ENCODE measurements around the gene CNTN1.

Gene CNTN1

DNA sequence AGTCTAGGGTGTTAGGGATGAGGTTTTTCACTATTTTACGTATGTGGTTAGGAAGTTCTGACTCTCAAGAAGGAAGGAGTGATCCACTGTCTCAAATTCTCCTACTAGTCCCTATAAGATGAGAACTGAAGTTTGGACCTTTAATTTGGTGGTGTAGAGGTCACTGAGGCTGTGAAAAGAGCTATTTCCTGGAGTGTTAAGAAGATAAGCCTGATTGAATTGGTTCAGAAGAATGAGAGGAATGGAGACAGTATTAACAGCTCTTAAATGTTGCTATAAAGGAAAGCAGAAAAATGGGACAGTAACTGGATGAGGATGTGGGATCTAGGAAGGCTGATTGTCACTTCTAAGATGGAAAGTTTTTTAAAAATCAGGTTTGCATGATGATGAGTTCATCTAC is 57.6 kb downstream of the CNTN1 start:
- no peak for TF ChIP-seq SIN3A (IDR thresholded peaks at IDR 0.05; ENCODE audit: borderline replicate concordance, insufficient read depth, low read length)
- TF ChIP-seq FOXP2 (optimal IDR thresholded peaks at IDR 0.05; ENCODE audit: borderline replicate concordance, extremely low read depth, extremely low read length, insufficient read depth): no peak

DNA sequence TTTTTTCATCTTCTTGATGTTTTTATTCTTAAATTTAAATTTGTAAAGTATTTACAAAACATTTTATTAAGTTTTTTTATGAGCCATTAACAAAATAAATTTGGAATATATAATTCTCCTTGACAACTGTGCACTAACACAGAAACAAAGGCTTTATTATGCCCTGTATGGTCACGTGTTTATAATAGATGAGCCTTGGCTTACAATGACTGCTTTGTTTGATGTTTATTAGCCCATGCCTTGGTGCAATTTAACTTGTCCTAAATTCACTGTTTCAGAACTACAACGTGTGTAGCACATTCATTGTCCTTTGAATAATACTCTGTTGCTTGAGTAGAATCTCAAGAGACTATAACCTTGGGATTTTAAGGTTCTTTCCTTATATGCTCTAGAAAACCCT is 59.8 kb downstream of the CNTN1 start:
- TF ChIP-seq SIN3A (IDR thresholded peaks at IDR 0.05; ENCODE audit: borderline replicate concordance, insufficient read depth, low read length) (no peak), FOXP2 (optimal IDR thresholded peaks at IDR 0.05; ENCODE audit: borderline replicate concordance, extremely low read depth, extremely low read length, insufficient read depth) (no peak), POLR2AphosphoS5 (IDR thresholded peaks at IDR 0.05; ENCODE audit: low read depth, low read length) (no peak), TAF1 (IDR thresholded peaks at IDR 0.05; ENCODE audit: borderline replicate concordance, insufficient read depth, low read length) (no peak)
- TF ChIP-seq, protein P1, sequence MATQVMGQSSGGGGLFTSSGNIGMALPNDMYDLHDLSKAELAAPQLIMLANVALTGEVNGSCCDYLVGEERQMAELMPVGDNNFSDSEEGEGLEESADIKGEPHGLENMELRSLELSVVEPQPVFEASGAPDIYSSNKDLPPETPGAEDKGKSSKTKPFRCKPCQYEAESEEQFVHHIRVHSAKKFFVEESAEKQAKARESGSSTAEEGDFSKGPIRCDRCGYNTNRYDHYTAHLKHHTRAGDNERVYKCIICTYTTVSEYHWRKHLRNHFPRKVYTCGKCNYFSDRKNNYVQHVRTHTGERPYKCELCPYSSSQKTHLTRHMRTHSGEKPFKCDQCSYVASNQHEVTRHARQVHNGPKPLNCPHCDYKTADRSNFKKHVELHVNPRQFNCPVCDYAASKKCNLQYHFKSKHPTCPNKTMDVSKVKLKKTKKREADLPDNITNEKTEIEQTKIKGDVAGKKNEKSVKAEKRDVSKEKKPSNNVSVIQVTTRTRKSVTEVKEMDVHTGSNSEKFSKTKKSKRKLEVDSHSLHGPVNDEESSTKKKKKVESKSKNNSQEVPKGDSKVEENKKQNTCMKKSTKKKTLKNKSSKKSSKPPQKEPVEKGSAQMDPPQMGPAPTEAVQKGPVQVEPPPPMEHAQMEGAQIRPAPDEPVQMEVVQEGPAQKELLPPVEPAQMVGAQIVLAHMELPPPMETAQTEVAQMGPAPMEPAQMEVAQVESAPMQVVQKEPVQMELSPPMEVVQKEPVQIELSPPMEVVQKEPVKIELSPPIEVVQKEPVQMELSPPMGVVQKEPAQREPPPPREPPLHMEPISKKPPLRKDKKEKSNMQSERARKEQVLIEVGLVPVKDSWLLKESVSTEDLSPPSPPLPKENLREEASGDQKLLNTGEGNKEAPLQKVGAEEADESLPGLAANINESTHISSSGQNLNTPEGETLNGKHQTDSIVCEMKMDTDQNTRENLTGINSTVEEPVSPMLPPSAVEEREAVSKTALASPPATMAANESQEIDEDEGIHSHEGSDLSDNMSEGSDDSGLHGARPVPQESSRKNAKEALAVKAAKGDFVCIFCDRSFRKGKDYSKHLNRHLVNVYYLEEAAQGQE (IDR thresholded peaks at IDR 0.05; ENCODE audit: insufficient read depth in 1 of 2, low read depth in 2 of 2, low read length in 2 of 2): no peak

DNA sequence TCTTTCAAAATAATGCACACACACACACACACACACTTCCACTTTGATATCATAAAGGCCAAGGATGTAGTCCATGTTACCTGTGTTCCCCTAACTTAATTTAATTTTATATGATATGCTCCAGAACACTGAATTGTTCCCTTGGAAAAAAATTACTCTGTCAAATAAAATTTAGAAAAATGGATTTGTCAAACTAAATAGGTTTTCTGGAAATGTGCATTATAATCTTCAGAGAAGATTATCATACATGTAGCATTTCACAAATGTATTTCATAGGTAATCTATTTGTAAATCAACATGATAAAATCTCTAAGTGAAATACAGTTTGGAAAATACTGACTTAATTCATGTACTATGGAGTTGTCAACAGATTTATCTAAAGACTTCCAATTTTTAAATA is 68.6 kb downstream of the CNTN1 start:
- TF ChIP-seq TAF1 (IDR thresholded peaks at IDR 0.05; ENCODE audit: borderline replicate concordance, insufficient read depth, low read length): no peak
- TF ChIP-seq SIN3A (IDR thresholded peaks at IDR 0.05; ENCODE audit: borderline replicate concordance, insufficient read depth, low read length): no peak
- TF ChIP-seq POLR2AphosphoS5 (IDR thresholded peaks at IDR 0.05; ENCODE audit: low read depth, low read length): no peak
- no peak for TF ChIP-seq FOXP2 (optimal IDR thresholded peaks at IDR 0.05; ENCODE audit: borderline replicate concordance, extremely low read depth, extremely low read length, insufficient read depth)
- TF ChIP-seq, protein P1 (IDR thresholded peaks at IDR 0.05; ENCODE audit: insufficient read depth in 1 of 2, low read depth in 2 of 2, low read length in 2 of 2): no peak

DNA sequence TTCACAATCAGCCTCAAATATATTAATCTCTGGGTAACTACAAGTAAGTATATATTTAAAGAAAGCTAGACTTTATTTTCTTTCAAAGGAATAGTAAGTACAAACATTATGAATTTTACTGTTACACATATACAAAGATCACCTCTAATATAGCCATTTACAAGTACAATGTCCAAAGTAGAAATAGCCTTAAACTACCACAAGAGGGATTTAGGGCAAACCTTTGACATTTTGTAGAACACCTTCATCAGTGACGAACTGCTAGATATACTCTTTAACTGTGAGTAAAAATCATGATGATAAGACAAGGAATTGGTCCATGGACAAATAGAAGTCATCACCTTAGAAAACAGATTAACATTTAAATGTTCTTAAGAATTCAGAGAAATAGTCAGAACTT is 69.8 kb downstream of the CNTN1 start:
- TF ChIP-seq, protein P1 (IDR thresholded peaks at IDR 0.05; ENCODE audit: insufficient read depth in 1 of 2, low read depth in 2 of 2, low read length in 2 of 2): no peak
- TF ChIP-seq POLR2AphosphoS5 (IDR thresholded peaks at IDR 0.05; ENCODE audit: low read depth, low read length) (no peak), SIN3A (IDR thresholded peaks at IDR 0.05; ENCODE audit: borderline replicate concordance, insufficient read depth, low read length) (no peak)

DNA sequence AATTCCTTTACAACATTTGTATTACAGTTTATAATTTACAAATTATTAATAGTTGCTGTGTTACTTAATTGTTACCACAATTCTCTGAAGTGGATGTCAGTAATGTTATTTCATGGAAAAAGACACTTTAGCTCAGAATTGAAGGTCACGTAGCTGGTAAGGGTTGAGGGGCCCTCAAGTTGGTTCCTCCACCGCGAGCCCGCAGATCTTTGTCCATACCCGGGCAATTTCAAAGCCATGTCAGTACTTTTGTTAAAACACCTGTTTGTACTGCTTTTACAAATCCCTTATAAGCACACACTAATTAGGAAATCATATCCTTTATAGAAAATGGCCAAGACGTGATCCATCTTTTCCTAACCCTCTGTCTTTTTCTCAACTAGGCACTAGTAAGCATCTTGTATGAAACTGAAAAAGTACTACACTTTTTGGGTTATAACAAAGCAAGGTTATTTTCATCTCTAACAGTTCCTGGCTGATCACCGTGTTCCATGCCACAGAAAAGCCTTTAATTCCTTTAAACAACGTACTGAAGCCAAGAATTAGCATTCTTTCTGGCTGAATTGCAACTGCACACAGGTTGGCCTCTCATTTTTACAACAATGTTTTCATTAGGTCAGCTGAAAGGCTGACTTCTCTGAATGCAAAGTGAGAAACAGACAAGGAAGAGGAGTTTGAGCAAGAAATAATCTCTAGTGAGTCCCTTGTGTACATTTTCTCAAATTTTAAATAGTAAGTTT is 76.1 kb downstream of the CNTN1 start:
- TF ChIP-seq FOXP2 (optimal IDR thresholded peaks at IDR 0.05; ENCODE audit: borderline replicate concordance, extremely low read depth, extremely low read length, insufficient read depth) (no peak), TAF1 (IDR thresholded peaks at IDR 0.05; ENCODE audit: borderline replicate concordance, insufficient read depth, low read length) (no peak), POLR2AphosphoS5 (IDR thresholded peaks at IDR 0.05; ENCODE audit: low read depth, low read length) (no peak), SIN3A (IDR thresholded peaks at IDR 0.05; ENCODE audit: borderline replicate concordance, insufficient read depth, low read length) (no peak)
- TF ChIP-seq, protein P1 (IDR thresholded peaks at IDR 0.05; ENCODE audit: insufficient read depth in 1 of 2, low read depth in 2 of 2, low read length in 2 of 2): no peak

All from PFSK-1 (cell line).